Measurements from ENCODE around the gene ADAT2. TPM values are rescaled to one million over a fixed set of nuclear protein-coding genes. Genes with fewer than 3 reads are reported as not detected.

The ADAT2 gene
- total RNA-seq, 1 experiment from 2014 or later: 18.4 TPM

DNA sequence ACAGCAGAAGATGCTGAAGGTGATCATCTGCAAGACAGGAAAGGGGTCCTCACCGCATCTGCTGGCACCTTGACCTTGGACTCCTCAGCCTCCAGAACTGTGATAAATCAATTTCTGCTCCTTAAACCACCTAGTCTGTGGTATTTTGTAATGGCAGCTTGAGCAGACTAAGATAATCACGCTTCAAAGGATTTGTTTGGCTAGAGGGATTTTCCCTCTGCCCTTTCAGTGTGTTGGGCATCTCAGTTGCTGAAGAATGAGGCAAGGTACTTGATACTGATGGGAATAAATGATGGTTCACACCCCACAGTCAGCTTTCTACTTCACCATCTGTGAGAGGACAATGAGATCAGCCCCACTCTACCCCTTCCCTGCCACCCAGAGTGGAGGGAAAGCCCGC is 60.2 kb downstream of the ADAT2 start:
- H3K9ac ChIP-seq (ENCODE audit: low read length): no peak overlapping the region
- no peaks in the 10 kb centered on the region for H4K20me1 ChIP-seq (ENCODE audit: insufficient read depth)
- TF ChIP-seq YY1 (IDR thresholded peaks at IDR 0.05; ENCODE audit: extremely low read depth, insufficient replicate concordance, low read depth, low read length): no peak
- TF ChIP-seq EZH2phosphoT487 (IDR thresholded peaks at IDR 0.05; ENCODE audit: borderline replicate concordance): no peak
- no peak for TF ChIP-seq EGR1 (IDR thresholded peaks at IDR 0.05; ENCODE audit: low read depth)
- TF ChIP-seq, protein P1, sequence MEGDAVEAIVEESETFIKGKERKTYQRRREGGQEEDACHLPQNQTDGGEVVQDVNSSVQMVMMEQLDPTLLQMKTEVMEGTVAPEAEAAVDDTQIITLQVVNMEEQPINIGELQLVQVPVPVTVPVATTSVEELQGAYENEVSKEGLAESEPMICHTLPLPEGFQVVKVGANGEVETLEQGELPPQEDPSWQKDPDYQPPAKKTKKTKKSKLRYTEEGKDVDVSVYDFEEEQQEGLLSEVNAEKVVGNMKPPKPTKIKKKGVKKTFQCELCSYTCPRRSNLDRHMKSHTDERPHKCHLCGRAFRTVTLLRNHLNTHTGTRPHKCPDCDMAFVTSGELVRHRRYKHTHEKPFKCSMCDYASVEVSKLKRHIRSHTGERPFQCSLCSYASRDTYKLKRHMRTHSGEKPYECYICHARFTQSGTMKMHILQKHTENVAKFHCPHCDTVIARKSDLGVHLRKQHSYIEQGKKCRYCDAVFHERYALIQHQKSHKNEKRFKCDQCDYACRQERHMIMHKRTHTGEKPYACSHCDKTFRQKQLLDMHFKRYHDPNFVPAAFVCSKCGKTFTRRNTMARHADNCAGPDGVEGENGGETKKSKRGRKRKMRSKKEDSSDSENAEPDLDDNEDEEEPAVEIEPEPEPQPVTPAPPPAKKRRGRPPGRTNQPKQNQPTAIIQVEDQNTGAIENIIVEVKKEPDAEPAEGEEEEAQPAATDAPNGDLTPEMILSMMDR (IDR thresholded peaks at IDR 0.05 in 2 of 3, conservative IDR thresholded peaks at IDR 0.05 in 1 of 3; ENCODE audit: borderline replicate concordance in 1 of 3, insufficient read depth in 1 of 3, low read depth in 2 of 3, low read length in 2 of 3): no peak
- no peak for TF ChIP-seq FOSL1 (IDR thresholded peaks at IDR 0.05; ENCODE audit: low read depth)
- no peak for TF ChIP-seq CEBPB (IDR thresholded peaks at IDR 0.05; ENCODE audit: low read depth)
- no peak for TF ChIP-seq RAD21 (IDR thresholded peaks at IDR 0.05; ENCODE audit: low read depth)
- TF ChIP-seq, protein P2, sequence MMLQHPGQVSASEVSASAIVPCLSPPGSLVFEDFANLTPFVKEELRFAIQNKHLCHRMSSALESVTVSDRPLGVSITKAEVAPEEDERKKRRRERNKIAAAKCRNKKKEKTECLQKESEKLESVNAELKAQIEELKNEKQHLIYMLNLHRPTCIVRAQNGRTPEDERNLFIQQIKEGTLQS (IDR thresholded peaks at IDR 0.05): no peak
- no peak for TF ChIP-seq EZH2 (IDR thresholded peaks at IDR 0.05)
- no peak for TF ChIP-seq SIN3A (IDR thresholded peaks at IDR 0.05; ENCODE audit: low read depth)
- no peak for TF ChIP-seq TCF7L2 (IDR thresholded peaks at IDR 0.05; ENCODE audit: borderline replicate concordance, extremely low read depth, insufficient read depth, insufficient read length)
- no peak for TF ChIP-seq POLR2AphosphoS5 (IDR thresholded peaks at IDR 0.05; ENCODE audit: low read depth, low read length)
- TF ChIP-seq ELF1 (IDR thresholded peaks at IDR 0.05; ENCODE audit: borderline replicate concordance, low read depth): no peak
- no peak for TF ChIP-seq CBX3 (IDR thresholded peaks at IDR 0.05; ENCODE audit: low read depth)
- TF ChIP-seq JUND (IDR thresholded peaks at IDR 0.05): no peak
- TF ChIP-seq POLR2A (IDR thresholded peaks at IDR 0.05; ENCODE audit: borderline replicate concordance, extremely low read depth, insufficient read depth, insufficient read length): no peak
- TF ChIP-seq SP1 (IDR thresholded peaks at IDR 0.05; ENCODE audit: low read depth): no peak
- no peak for TF ChIP-seq SRF (IDR thresholded peaks at IDR 0.05; ENCODE audit: low read depth)
- no peak for TF ChIP-seq ZNF274 (IDR thresholded peaks at IDR 0.05; ENCODE audit: low read depth, low read length)
- BruUV-seq (replicated peaks): no TSS peak
- H3K79me2 ChIP-seq (ENCODE audit: insufficient read depth, low read length): no peaks in the 10 kb centered on the region
- H3K36me3 ChIP-seq (ENCODE audit: control insufficient read depth in 1 of 2, insufficient read depth in 2 of 2, low read length in 2 of 2): no peaks in the 10 kb centered on the region
- ATAC-seq (no peak), DNase-seq (ENCODE audit: low read depth, low spot score) (no peak)
- ChIA-PET RAD21 (ENCODE audit: low non-redundant PET in 1 of 2, low total read pairs in 2 of 2, uncharacterized antibody in 2 of 2, unreplicated experiment in 2 of 2) (no interaction called here), POLR2A (no interaction called here), CTCF (no interaction called here)
- intact Hi-C loops (cut with micrococcal nuclease): no loop called here
- H3K4me1 ChIP-seq (ENCODE audit: control insufficient read depth in 1 of 2, insufficient read depth in 2 of 2, low read length in 2 of 2): no peaks in the 10 kb centered on the region
- no peak overlapping the region for H3K4me3 ChIP-seq (replicated peaks in 1 of 2; ENCODE audit: low read depth in 1 of 2, low read length in 2 of 2)
- H3K9me3 ChIP-seq (ENCODE audit: control insufficient read depth in 1 of 2, insufficient read depth in 1 of 2, low read depth in 1 of 2, low read length in 2 of 2): no peaks in the 10 kb centered on the region
- H2AFZ ChIP-seq (ENCODE audit: low read depth, low read length, poor library complexity, severe bottlenecking): no peak overlapping the region
- no peak overlapping the region for H3K4me2 ChIP-seq (ENCODE audit: low read length)
- no peaks in the 10 kb centered on the region for H3K27me3 ChIP-seq (ENCODE audit: insufficient read depth, low read length)
- no peak overlapping the region for H3K27ac ChIP-seq (ENCODE audit: low read depth, low read length)
- H3K9me2 ChIP-seq (ENCODE audit: insufficient read depth): no peaks in the 10 kb centered on the region

All from HCT116 (cell line).